Femur (tissue), 1 donor: ENCODE results near the gene MAFG.
A peak's percentile ranks its signal among the peaks of the same experiment; 100 is the strongest.

ENCODE experiments used
- DNase-seq: peaks from one replicate; pipeline ENCODE4 v3.0.0-alpha.2; 2017

The MAFG gene

GRCh38 chr17:81935709-81936084, 8.2 kb upstream of the MAFG start:
- DNase-seq = no peak

DNA sequence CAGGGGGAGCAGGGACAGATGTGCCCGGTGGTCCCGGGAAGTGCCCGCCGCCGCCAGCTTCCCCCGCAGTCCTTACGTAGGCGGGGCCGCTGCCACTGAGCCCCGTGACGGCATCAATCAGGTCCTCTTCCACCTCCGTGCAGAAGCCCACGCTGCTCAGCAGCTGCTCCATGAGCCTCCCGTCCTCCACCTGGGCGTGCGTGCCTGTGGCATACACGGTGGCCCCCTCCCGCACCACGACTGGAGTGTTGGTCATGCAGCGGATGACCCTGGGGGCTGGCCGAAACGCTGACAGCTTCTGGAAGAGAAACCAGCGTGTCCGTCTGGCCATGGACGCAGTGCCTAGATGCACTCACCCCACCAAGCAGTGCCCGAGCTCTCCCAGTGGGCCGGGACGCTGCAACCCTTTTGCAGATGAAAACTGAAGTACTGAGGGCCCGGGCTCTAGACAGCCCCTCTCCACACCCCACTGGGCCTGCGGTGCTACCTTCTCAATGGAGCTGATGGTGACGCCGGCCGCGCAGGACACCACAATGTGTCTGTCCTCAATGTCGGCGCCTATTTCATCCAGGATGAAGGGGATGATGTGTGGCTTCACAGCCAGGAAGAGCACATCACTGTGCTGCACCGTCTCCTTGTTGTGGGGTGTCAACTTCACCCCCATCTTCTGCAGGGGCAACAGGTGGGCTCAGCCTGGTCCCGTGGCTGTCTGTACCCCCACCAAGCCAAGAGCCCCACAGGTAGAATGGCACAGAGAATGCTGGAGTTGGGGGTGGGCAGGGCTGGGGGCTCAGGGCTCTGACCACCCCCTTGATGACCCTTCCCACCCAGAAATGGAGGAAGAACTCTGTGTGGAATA, 7.5 kb upstream of the MAFG start:
- peak; percentile 24 for DNase-seq

- no peak for DNase-seq
Measured at GRCh38 chr17:81934098-81934757, 6.7 kb upstream of the MAFG start.

DNA sequence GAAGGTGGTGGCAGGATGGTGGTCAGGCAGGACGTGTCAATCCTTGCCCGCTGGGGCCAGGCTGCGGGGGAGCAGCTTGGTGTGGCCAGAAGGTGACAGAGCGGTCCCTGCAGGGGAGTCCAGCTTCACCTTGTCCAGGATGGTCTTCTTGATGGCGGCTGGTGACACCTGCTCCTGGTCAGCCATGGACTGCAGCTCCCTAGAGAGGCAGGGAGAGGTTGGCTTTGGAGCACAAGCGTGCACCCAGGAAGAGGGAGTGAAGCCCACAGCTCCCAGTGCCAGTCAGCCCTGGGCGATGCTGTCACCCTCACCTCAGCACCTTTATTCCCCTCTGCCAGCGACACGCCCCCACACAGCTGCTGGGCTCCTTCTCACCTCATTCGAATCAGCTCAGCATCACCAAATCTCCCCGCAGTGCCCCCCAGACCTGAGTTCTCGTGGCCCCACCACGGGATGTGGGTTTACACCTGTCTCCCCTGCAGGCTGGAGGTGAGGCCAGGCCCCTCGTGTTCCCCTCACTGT, 5.7 kb upstream of the MAFG start:
- DNase-seq = no peak

DNA sequence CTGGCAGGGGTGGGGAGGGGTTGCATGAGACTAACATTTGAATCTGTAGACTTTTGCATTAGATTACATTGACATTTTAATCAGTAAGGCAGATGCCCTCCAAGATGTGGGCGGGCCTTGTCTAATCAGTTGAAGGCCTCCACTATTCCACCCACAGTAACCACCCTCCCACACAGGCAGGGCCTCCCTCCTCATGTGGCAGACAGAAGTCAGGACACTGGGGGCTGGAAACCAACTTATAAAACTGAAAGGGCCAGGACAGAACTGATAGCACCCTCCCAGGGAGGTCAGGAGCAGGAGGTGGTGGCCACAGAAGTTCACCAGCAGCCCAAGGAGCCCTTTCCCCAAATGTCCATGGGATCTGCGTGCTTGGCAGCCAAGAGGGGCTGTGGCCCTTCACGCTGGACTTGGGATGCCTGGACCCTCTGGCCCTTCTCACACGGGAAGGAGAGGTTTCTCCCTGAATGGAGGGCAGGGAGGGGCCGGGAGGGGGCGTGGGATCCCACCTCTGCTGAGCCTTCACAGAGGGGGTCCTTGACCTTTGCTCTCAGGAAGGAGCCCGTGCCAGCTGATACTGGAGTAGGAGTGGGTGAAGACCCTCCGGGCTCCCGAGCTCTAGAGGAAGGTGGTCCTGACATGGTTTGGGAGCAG, 4.9 kb upstream of the MAFG start:
- DNase-seq = no peak

GRCh38 chr17:81931557-81932332, 4.2 kb upstream of the MAFG start:
- no peak for DNase-seq

DNA sequence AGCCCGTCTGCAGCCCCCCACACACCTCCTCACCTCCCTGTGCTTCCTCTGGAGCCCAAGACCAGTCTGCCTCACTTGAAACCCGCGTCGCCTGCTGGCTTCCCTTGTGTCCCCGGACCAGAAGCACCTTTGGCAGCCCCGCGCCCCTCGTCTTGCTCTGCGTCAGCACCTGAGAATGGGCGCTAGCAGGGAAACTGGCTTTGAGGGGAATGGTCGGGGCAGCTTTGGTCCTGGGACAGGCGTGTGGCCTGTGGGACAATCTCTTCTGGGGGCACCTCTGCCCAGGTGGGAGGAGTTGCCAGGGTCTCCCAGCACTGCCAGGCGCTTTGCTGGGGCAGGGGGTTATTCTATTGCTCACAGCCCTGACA, 3.6 kb upstream of the MAFG start:
- DNase-seq = no peak

- DNase-seq = no peak
Measured at GRCh38 chr17:81930142-81931125, 2.9 kb upstream of the MAFG start.

DNA sequence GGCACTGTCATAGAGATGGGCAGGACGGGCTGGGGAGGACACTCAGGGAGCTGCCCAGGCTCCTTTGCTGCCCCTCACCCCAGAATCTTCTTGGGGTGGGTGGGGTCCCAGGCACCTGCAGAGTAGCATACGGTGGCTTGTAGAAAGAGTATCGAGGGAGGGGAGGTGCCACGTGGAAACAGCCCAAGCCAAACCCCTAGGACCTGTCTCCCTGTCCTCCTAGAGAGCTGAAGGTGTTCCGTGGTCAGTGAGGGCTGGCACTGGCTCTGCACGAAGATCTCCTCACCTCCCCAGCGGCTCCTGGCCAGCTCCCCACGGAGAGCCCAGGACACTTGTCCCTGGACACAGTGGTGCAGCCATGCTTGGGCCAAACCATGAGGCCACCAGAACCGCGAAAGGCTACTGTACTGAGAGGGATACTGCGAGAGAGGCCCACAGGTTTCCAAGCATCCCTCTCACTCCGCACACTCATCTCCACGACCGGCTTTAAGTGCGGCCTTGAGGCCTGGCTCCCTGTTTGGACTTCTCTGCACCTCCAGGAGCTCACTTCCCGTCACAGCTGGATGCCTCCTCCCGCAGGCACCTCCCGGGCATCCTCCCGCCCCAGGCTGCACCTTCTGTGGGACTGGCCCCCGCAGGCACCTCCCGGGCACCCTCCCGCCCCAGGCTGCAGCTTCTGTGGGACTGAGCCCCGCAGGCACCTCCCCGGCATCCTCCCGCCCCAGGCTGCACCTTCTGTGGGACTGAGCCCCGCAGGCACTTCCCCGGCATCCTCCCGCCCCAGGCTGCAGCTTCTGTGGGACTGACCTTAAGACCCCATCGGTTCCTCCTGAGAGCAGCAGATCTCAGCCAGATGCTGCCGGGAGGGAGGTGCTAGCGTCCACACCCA, 2.0 kb upstream of the MAFG start:
- no peak for DNase-seq

DNA sequence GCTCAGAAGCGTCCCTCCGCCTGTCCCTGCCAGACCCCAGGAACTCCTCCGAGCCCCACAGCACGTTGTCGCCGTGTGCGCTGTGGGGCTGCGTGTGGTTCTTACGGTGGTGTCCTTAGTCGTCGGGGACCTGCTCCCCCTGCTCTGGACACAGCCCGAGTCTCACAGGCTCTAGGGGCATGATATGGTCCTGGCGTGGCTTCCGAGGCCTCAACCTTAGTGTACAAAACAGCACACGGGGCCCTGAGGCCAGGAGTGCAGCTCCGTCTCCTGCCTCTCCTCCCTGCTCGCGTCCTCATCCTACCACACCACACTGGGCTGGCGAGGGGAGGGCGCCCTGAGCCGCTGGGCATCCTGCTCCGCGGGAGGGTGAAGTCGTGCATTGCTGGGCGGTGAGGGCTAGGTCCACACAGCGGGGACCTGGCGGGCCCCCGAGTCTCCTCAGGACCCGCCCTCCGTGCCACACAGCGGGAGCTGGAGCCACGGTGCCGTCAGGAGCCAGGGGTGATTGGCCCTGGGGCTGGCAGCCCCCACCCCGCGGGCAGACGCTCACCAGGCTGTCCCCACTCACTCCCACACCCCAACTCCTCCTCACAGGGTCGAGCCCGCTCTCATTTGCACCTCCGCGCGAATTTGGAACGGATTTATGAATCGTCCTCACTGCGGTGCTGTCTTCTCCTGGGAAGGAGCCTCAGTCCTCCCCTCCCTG, 1.2 kb upstream of the MAFG start:
- no peak for DNase-seq

DNA sequence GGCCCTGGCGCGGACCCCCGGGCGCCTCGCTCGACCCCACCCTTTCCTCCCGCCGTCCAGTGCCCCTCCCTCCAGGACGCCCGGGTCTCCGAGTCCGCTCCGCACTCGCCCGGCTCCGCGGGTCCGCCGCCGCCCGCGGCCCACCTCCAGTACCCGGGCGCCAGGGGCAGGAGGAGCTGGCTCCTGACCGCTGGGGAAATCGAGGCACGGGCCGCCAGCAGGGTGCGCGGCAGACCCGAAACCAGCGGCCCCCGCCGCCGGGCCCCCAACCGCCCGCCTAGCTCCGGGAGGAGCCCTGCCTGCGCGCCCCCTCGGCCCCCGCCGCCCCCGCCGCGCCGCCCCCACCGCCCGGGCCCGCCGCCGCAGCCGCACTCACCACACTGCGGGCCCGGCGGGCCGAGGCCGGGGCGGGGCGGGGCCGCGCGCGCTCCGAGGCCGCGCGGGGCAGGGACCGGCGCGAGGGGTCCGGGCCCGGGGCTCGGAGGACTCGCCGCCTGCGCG, 333 bp downstream of the MAFG start:
- no peak for DNase-seq

- DNase-seq = peak; percentile 84
Measured at GRCh38 chr17:81926451-81927151, 934 bp downstream of the MAFG start.

DNA sequence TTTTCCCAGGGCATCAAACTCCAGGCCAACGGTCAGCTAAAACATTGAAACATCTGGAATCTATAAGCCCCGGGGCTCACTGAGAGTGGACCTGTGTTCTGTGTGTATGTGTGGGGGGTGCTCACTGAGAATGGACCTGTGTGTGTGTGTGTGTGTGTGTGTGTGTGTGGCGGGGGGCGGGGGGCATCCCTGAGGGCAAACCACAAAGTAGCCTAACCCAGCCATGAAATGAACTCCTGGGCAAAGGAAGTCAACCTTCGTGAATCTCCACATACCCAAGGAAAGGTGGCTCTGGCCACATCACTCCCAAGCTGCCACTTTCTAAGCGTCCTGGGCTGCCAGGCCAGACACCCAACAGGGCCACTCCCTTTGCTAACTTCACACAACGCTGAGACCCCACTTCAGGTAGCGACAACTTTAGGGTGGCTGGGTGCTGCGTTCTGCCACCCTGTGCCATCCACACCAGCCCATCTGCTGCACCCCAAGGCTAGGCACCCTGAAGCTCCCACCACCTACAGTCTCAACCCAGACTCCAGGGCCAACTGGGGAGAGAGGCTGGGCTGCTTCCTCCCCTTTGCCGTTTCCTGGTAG, 1.6 kb downstream of the MAFG start:
- DNase-seq = no peak

DNA sequence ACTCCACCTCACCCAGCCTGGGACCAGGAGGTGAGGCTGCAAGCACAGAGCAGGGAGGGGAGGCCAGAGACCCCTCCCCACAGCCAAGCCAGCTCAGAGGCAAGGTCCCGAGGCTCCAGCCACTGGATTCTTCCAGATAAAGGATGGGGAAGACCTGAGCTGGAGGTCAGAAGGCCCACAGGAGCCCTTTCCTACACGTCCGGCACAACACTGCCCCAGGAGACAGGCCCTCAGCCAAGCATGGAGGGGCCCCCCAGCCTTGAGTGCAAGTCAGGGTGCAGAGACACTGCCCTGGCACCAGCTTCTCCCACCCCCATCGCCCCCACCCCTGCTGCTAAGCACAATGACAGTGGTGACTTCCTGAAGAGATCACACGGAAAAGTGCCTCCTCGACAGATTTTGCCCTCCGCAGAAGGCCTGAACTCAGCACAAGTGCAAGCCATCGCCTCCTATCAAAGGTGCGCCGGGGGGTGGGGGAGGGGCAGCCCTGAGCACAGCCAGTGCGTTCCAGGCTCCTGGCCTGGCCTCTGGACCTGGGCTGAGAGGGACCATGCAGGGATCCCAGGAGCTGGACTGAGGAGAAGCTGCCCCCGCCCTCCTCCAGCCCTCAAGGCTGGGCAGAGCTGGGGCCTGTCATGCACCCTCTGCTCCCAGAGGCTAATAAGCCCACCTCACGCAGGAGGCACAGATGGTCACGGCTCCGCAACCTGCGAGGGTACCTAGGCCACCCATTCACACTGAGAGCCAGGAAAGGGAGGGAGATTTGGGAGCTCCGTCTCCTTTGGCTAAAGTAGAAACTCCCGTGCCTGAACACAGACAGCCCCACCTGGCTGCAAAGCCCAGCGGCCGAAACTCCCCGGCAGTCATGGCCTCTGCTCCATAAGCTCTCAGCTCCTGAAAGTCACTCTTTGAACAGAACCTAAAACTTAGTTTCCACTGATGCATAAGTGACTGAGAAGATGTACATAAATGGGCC, 2.7 kb downstream of the MAFG start:
- no peak for DNase-seq

- DNase-seq = peak; percentile 83
Measured at GRCh38 chr17:81923302-81924260, 4.0 kb downstream of the MAFG start.
